Measurements from ENCODE around the gene SH3TC2.

SH3TC2 gene

DNA sequence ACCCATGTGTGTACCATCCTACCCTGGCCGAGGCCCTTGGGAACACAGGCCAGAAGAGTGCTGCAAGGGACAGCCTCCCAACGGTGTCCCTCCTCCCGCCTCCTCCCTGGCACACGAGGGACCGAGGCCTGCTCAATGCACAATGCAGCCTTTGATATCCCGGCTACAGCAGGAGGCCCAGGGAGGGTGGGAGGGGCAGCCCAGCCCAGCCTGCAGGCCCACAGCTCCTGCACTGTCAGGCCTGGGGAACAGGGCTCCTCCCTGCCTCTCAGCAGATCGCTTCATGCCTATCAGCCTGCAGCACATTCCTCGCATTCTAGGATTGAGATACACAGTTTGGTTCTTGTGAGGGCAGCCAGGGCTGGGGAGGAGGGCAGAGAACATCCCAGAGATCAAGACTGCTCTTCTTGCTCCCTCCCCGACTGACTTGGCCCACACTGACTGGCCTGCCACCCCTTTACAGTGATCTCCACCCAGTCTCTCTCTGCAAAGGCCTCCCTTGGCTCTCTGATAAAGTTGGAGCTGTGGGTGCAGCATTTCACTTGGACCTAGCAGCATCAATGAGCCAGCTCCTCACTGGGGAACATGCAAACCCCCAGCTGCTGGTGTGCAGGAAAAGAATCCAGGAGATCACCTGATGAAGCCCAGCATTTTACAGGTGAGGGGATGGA is at the start of gene SH3TC2:
TSS of gene SH3TC2 (minus strand) at position 46 of the 671 bp plus-strand sequence. CDS start at position 6, 40 bp downstream.
- CTCF ChIA-PET, result no interaction called here
- POLR2A ChIA-PET, result no interaction called here
- DNase-seq (ENCODE audit: extremely low spot score), result no peak
- TF ChIP-seq FOXK2 (IDR thresholded peaks at IDR 0.05) (no peak), SUZ12 (IDR thresholded peaks at IDR 0.05) (no peak), ELF4 (IDR thresholded peaks at IDR 0.05) (no peak), L3MBTL2 (conservative IDR thresholded peaks at IDR 0.05) (no peak), ARNT (IDR thresholded peaks at IDR 0.05) (no peak), TARDBP (IDR thresholded peaks at IDR 0.05) (no peak), NFRKB (IDR thresholded peaks at IDR 0.05) (no peak), SP1 (IDR thresholded peaks at IDR 0.05) (no peak), CTBP1 (IDR thresholded peaks at IDR 0.05; ENCODE audit: borderline replicate concordance) (no peak), HDGF (IDR thresholded peaks at IDR 0.05; ENCODE audit: borderline replicate concordance) (no peak), ZNF384 (IDR thresholded peaks at IDR 0.05) (no peak)
- TF ChIP-seq, protein P1, sequence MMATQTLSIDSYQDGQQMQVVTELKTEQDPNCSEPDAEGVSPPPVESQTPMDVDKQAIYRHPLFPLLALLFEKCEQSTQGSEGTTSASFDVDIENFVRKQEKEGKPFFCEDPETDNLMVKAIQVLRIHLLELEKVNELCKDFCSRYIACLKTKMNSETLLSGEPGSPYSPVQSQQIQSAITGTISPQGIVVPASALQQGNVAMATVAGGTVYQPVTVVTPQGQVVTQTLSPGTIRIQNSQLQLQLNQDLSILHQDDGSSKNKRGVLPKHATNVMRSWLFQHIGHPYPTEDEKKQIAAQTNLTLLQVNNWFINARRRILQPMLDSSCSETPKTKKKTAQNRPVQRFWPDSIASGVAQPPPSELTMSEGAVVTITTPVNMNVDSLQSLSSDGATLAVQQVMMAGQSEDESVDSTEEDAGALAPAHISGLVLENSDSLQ (IDR thresholded peaks at IDR 0.05), result no peak

DNA sequence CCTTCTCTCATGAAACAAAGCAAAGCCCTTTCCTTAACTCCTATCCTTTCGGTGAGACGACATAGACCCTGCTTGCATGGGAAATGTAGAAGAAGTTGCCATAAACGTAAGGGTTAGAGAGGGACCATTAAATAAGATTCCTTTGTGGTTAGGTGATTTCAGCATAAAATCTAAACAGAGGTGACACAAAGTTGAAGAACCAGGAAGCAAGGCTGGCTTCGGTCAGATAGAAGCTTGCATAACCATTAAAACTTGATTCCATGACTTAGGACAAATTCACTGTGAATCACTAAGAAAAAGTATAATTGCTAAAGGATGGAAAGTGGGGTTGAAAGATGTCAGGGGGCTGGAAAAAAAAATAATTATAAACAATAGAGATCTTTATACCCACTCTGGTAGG is 47.5 kb upstream of the SH3TC2 start:
- CTCF ChIA-PET, result interaction anchor here (0.6 kb wide), 1 partner anchor 74 kb away, joined by 3 read pairs; no protein-coding TSS in a partner anchor
- TF ChIP-seq BHLHE40 (IDR thresholded peaks at IDR 0.05; ENCODE audit: borderline replicate concordance), result no peak
- TF ChIP-seq FOXM1 (IDR thresholded peaks at IDR 0.05; ENCODE audit: borderline replicate concordance), result no peak
- TF ChIP-seq LEF1 (IDR thresholded peaks at IDR 0.05; ENCODE audit: borderline replicate concordance), result no peak
- no peak for TF ChIP-seq HDGF (IDR thresholded peaks at IDR 0.05; ENCODE audit: borderline replicate concordance)
- no peak for TF ChIP-seq TARDBP (IDR thresholded peaks at IDR 0.05)
- no peak for TF ChIP-seq CTBP1 (IDR thresholded peaks at IDR 0.05; ENCODE audit: borderline replicate concordance)
- no peak for TF ChIP-seq SUZ12 (IDR thresholded peaks at IDR 0.05)
- no peak for TF ChIP-seq ARNT (IDR thresholded peaks at IDR 0.05)
- TF ChIP-seq NFRKB (IDR thresholded peaks at IDR 0.05), result no peak
- no peak for TF ChIP-seq SP1 (IDR thresholded peaks at IDR 0.05)
- no peak for TF ChIP-seq ELF4 (IDR thresholded peaks at IDR 0.05)
- POLR2A ChIA-PET, result no interaction called here
- no peak for DNase-seq (ENCODE audit: extremely low spot score)

DNA sequence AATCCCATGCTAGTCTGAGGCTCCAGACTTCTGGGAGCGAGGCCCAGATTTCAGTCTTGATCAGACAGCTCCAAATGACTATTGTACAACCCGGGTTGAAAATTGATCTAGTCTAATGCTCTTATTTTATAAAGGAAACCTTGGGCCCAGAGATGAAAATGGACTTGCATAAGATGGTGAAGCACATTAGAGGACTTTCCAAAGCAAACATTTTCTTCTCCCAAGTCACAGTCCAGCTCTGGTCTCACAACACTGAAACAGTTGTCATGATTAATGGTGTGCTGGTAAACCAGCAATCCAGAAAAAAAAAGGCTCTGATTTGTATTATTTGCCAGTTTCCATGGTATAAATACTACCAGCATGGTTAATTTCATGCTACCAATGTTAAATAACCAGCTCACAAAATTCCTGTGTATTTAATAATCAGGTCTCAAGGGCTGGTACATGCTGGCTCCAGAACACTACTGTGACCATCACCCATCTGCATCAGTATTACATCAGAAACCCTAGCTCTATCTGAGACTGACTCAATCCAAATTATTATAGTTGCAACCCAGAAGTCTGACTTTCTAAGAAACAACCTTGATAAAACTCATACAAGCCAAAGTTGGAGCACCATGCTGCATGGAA is 45.9 kb upstream of the SH3TC2 start:
- TF ChIP-seq CTBP1 (IDR thresholded peaks at IDR 0.05; ENCODE audit: borderline replicate concordance), result no peak
- TF ChIP-seq, protein P1 (IDR thresholded peaks at IDR 0.05), result no peak
- TF ChIP-seq LEF1 (IDR thresholded peaks at IDR 0.05; ENCODE audit: borderline replicate concordance), result no peak
- no peak for TF ChIP-seq FOXK2 (IDR thresholded peaks at IDR 0.05)
- TF ChIP-seq SUZ12 (IDR thresholded peaks at IDR 0.05), result no peak
- no peak for TF ChIP-seq ARNT (IDR thresholded peaks at IDR 0.05)
- no peak for TF ChIP-seq NFRKB (IDR thresholded peaks at IDR 0.05)
- no peak for TF ChIP-seq FOXA1 (IDR thresholded peaks at IDR 0.05)
- ChIA-PET CTCF (interaction anchor here (0.6 kb wide), 2 partner anchors 295 to 508 kb away, joined by 3 to 7 read pairs; no protein-coding TSS in a partner anchor), POLR2A (no interaction called here)
- no peak for DNase-seq (ENCODE audit: extremely low spot score)

DNA sequence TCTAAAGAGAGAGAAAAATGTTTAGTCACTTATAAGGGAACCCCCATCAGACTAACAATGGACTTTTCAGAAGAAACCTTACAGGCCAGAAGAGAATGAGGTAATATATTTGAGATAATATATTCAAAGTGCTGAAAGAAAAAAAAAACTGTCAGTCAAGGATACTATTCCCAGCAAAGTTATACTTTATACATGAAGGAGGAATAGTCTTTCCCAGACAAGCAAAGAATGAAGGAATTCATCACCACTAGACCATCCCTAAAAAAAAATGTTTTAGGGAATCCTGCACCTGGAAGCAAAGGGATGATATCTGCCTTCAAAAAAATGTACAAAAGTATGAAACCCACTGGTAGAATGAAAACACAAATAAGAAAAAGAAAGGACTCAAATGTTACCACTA is 37.5 kb upstream of the SH3TC2 start:
- POLR2A ChIA-PET, result no interaction called here
- TF ChIP-seq, protein P1 (IDR thresholded peaks at IDR 0.05), result no peak
- TF ChIP-seq BHLHE40 (IDR thresholded peaks at IDR 0.05; ENCODE audit: borderline replicate concordance), result no peak
- no peak for TF ChIP-seq TARDBP (IDR thresholded peaks at IDR 0.05)
- TF ChIP-seq SUZ12 (IDR thresholded peaks at IDR 0.05), result no peak
- TF ChIP-seq ZNF384 (IDR thresholded peaks at IDR 0.05), result no peak
- no peak for TF ChIP-seq LEF1 (IDR thresholded peaks at IDR 0.05; ENCODE audit: borderline replicate concordance)
- no peak for TF ChIP-seq FOXM1 (IDR thresholded peaks at IDR 0.05; ENCODE audit: borderline replicate concordance)
- no peak for TF ChIP-seq ARNT (IDR thresholded peaks at IDR 0.05)
- TF ChIP-seq SP1 (IDR thresholded peaks at IDR 0.05), result no peak
- TF ChIP-seq CTBP1 (IDR thresholded peaks at IDR 0.05; ENCODE audit: borderline replicate concordance), result no peak
- no peak for DNase-seq (ENCODE audit: extremely low spot score)
- CTCF ChIA-PET, result no interaction called here

DNA sequence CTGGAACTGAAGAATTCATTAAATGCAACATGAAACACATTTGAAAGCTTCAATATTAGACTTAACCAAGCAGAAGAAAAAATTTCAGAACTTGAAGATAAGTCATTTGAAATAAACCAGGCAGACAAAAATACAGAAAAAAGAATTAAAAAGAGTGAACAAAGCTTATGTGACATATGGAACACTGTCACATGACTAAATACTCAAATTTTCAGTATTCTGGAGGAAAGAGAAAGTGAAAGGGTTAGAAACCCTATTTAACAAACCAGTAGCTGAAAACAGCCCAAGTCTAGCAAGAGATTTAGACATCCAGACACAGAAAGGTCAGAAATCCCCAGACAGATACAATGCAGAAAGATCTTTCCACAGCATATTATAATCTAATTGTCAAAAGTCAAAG is 37.1 kb upstream of the SH3TC2 start:
- TF ChIP-seq L3MBTL2 (conservative IDR thresholded peaks at IDR 0.05), result no peak
- no peak for TF ChIP-seq ARNT (IDR thresholded peaks at IDR 0.05)
- TF ChIP-seq LEF1 (IDR thresholded peaks at IDR 0.05; ENCODE audit: borderline replicate concordance), result no peak
- TF ChIP-seq FOXM1 (IDR thresholded peaks at IDR 0.05; ENCODE audit: borderline replicate concordance), result no peak
- no peak for TF ChIP-seq NFRKB (IDR thresholded peaks at IDR 0.05)
- TF ChIP-seq ELF4 (IDR thresholded peaks at IDR 0.05), result no peak
- no peak for TF ChIP-seq TARDBP (IDR thresholded peaks at IDR 0.05)
- TF ChIP-seq BHLHE40 (IDR thresholded peaks at IDR 0.05; ENCODE audit: borderline replicate concordance), result no peak
- no peak for TF ChIP-seq SUZ12 (IDR thresholded peaks at IDR 0.05)
- TF ChIP-seq, protein P1 (IDR thresholded peaks at IDR 0.05), result no peak
- POLR2A ChIA-PET, result no interaction called here
- CTCF ChIA-PET, result no interaction called here
- no peak for DNase-seq (ENCODE audit: extremely low spot score)

Measured in HEK293T (cell line).